NCI-H2227 treated with DMSO at 0.1 percent for 48 hours (cell line): Measurements from ENCODE around the gene OTUD3.

ENCODE experiments used
- DNase-seq: peaks from one replicate; lab custom pipeline; 2025; lab: John Stamatoyannopoulos, UW

OTUD3 gene

DNA sequence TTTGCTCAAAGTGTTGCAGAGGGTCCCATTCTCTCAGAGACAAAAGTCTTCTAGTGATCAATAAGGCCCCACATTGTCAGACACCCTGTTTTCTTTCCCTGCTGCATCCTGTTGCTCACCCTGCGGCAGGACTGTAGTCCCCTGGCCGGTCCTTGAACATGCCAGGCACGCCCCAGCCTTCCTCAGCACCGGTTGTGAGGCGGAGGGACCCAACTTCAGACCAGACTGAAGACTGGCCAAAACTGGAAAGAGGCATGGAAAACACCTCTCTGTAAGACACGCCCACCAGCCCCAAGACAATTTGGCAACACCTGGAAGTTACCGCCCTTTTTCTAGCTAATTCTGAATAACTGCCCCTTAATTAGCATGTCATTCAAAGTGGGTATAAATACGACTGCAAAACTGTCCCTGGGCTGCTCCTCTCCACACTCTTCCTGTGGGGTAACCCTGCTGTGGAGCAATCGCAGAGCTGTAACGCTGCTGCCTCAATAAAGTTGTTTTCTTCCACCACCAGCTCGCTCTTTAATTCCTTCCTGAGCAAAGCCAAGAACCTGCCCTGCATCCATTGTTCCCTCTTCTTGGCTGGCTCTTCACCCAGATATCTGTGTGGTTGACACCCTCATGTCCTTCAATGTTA is 73.5 kb downstream of the OTUD3 start:
- no peak for DNase-seq

DNA sequence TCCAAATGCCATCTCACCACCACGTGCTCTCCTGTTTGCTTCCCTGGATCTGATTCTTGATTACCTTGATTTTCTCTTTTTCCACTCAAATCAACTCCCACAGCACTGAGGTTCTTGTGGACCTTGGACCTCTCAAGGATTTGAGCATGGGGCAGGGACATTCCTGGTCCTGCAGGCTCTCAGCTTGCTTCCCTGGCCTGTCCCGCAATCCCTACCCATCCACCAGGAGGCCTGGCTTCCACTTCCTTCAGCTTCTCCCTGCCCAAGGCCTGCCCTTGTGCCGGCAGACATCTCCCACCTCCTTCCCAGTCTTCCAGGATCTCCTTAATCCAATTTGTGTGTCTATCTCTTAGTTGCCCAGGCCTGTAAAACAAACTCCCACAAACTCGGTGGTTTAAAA is 75.6 kb downstream of the OTUD3 start:
- DNase-seq: no peak

GRCh38 chr1:19960591-19960990 is 78.4 kb downstream of the OTUD3 start:
- DNase-seq: no peak
